Coronary artery (tissue), 2 donors: Measurements from ENCODE around the gene POMGNT1.

Experiments used
- DNase-seq: peaks from one replicate; pipeline ENCODE4 v3.0.0-alpha.2; 2017; ENCODE audit warnings: low spot score
- H3K27ac ChIP-seq, 2 donors: fragments of 200-600 bp; sonication (generic); one replicate each; pipeline ENCODE4 v1.5.1; 2016 to 2019
- H3K4me3 ChIP-seq: fragments of 200-600 bp; sonication (generic); 2 replicates; pipeline ENCODE4 v1.5.1; 2016; ENCODE audit warnings: mild to moderate bottlenecking, moderate library complexity
- TF ChIP-seq, protein P1 (sequence below): fragments of 200-600 bp; sonication (generic); IDR thresholded peaks from one replicate; pipeline ENCODE4 v1.5.1; 2019; ENCODE audit warnings: antibody characterized with exemption

The POMGNT1 gene

DNA sequence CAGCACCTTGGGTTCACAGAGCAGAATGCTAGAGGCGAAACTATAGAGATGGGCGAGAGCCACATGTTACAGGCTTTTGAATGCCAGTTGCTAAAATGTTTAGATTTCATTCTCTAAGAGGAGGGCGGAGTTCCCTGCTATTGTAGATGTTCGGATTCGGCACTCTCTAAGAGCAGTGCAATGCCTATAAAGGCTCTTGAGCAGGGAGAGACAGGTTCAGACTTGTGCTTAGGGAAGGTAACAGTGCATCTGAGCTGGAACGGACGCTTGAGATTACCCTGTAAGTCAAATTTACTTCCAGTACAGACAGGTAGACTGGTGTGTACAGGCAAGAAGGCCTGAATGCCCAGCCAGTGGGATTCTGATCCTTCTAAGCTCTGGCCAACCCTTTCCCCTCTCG lies 20.2 kb upstream of the POMGNT1 start:
- TF ChIP-seq, protein P1, sequence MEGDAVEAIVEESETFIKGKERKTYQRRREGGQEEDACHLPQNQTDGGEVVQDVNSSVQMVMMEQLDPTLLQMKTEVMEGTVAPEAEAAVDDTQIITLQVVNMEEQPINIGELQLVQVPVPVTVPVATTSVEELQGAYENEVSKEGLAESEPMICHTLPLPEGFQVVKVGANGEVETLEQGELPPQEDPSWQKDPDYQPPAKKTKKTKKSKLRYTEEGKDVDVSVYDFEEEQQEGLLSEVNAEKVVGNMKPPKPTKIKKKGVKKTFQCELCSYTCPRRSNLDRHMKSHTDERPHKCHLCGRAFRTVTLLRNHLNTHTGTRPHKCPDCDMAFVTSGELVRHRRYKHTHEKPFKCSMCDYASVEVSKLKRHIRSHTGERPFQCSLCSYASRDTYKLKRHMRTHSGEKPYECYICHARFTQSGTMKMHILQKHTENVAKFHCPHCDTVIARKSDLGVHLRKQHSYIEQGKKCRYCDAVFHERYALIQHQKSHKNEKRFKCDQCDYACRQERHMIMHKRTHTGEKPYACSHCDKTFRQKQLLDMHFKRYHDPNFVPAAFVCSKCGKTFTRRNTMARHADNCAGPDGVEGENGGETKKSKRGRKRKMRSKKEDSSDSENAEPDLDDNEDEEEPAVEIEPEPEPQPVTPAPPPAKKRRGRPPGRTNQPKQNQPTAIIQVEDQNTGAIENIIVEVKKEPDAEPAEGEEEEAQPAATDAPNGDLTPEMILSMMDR = no peak
- Histone ChIP-seq H3K4me3 (no peak overlapping the region), H3K27ac (no peak overlapping the region)

GRCh38 chr1:46215504-46215903 lies 17.3 kb upstream of the POMGNT1 start:
- TF ChIP-seq, protein P1 = no peak
- Histone ChIP-seq H3K4me3 (no peak overlapping the region), H3K27ac (no peak overlapping the region)
- DNase-seq = no peak

More for the DNA sequence above, 20.2 kb upstream of the POMGNT1 start:
- DNase-seq = no peak

GRCh38 chr1:46211051-46211450 lies 12.8 kb upstream of the POMGNT1 start:
- TF ChIP-seq, protein P1 = no peak
- no peak for DNase-seq
- H3K27ac ChIP-seq = no peak overlapping the region
- H3K4me3 ChIP-seq = no peak overlapping the region

DNA sequence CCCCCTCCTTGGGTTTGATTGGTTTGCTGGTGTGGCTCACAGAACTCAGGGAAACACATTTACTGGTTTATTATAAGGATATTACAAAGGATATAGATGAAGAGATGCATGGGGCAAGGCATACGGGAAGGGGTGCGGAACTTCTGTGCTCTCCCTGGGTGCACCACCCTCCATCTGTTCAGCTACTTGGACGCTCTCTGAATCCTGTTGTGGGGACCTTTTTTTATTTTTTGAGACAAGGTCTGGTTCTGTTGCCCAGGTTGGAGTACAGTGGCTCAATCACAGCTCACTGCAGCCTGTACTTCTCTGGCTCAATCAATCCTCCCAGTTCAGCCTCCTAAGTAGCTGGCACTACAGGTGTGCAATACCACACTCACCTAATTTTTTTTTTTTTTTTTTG lies 12.3 kb upstream of the POMGNT1 start:
- no peak overlapping the region for H3K4me3 ChIP-seq
- TF ChIP-seq, protein P1 = no peak
- no peak overlapping the region for H3K27ac ChIP-seq
- no peak for DNase-seq

DNA sequence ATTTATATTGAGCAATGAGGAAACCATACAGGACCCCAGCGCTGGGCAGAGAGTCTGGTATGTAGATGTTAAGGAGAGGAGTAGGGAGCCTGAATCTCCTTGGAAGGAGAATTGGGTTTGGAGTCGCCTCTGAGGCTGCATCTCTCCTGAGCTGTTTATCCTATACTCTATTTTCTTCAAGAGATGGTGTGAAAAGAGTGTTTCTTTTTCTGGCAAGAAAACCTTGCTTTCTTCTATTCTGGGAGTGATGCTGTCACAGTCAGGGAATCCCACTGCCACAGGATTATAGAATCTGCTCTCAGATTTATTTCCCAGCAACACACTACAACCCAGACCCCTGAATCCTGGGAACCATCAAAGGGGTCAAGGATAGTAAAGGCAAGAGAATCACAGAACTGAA lies 8.2 kb upstream of the POMGNT1 start:
- TF ChIP-seq, protein P1 = no peak
- no peak overlapping the region for H3K27ac ChIP-seq
- H3K4me3 ChIP-seq = no peak overlapping the region
- no peak for DNase-seq

- TF ChIP-seq, protein P1 = no peak
- no peak for DNase-seq
- peak overlapping the region; percentile 93 for H3K4me3 ChIP-seq
- H3K27ac ChIP-seq = peak overlapping the region in 1 of 2 donors; percentile 94
Measured at GRCh38 chr1:46205791-46206190, 7.6 kb upstream of the POMGNT1 start.

DNA sequence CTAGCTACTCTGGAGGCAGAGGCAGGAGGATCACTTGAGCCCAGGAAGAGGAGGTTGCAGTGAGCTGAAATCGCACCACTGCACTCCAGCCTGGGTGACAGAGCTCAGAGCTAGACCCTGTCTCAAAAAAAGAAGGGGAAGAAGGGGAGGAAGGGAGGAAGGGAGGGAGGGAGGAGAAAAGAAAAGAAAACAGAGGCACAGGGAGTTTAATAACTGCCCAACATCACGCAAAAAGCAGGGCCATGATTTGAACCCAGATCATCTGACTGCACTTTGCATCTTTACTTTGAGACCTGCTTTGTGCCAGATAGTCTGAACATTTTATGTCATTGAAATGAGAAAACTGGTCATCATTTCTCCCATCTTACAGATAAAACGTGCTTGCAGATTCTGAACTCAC lies 6.9 kb upstream of the POMGNT1 start:
- Histone ChIP-seq H3K4me3 (peak overlapping the region; percentile 93), H3K27ac (peak overlapping the region; percentile 87 to 94)
- no peak for DNase-seq
- TF ChIP-seq, protein P1 = no peak
